Karpas-422 (cell line): Measurements from ENCODE around the gene GDNF. TPM values are rescaled to one million over a fixed set of nuclear protein-coding genes. Genes with fewer than 3 reads are reported as not detected.

Experiments used
- DNase-seq: peaks from one replicate; pipeline ENCODE4 v3.0.0-alpha.2; 2015
- H2AFZ ChIP-seq: fragments of 200-600 bp; sonication (generic); 2 replicates; pipeline ENCODE4 v1.6.1; 2014; ENCODE audit warnings: antibody characterized with exemption, low read length, mixed read lengths
- H3K27ac ChIP-seq: fragments of 200-600 bp; sonication (generic); 2 replicates; pipeline ENCODE4 v1.5.1; 2014; ENCODE audit warnings: mild to moderate bottlenecking, low read length, moderate library complexity
- H3K27me3 ChIP-seq: fragments of 200-600 bp; sonication (generic); 2 replicates; pipeline ENCODE4 v1.6.1; 2014; ENCODE audit warnings: low read length, mixed read lengths
- H3K36me3 ChIP-seq: fragments of 200-600 bp; sonication (generic); 2 replicates; pipeline ENCODE4 v1.6.1; 2014; ENCODE audit warnings: low read length, mixed read lengths; ENCODE audit not compliant: insufficient read depth
- H3K4me1 ChIP-seq: fragments of 200-600 bp; sonication (generic); 2 replicates; pipeline ENCODE4 v1.6.1; 2014; ENCODE audit warnings: mild to moderate bottlenecking, low read length, mixed read lengths
- H3K4me2 ChIP-seq: fragments of 200-600 bp; sonication (generic); 2 replicates; pipeline ENCODE4 v1.6.1; 2014; ENCODE audit warnings: low read length, low read depth, mild to moderate bottlenecking; ENCODE audit not compliant: poor library complexity, severe bottlenecking
- H3K4me3 ChIP-seq: fragments of 200-600 bp; sonication (generic); 2 replicates; pipeline ENCODE4 v1.5.1; 2014; ENCODE audit warnings: mild to moderate bottlenecking, antibody characterized with exemption, low read length, mixed read lengths
- H3K79me2 ChIP-seq: fragments of 200-600 bp; sonication (generic); 2 replicates; pipeline ENCODE4 v1.6.1; 2014; ENCODE audit warnings: mild to moderate bottlenecking, low read length, mixed read lengths
- H3K9ac ChIP-seq: fragments of 200-600 bp; sonication (generic); 2 replicates; pipeline ENCODE4 v1.6.0; 2014; ENCODE audit warnings: low read length
- H3K9me2 ChIP-seq: fragments of 200-600 bp; sonication (generic), shearing (Covaris generic); replicated peaks from 2 replicates; pipeline ENCODE4 v1.6.0; 2014; ENCODE audit warnings: mild to moderate bottlenecking, low read length, moderate library complexity; ENCODE audit not compliant: insufficient read depth
- H3K9me3 ChIP-seq: fragments of 300-700, 200-600 bp; sonication (generic); 2 replicates; pipeline ENCODE4 v1.6.1; 2014; ENCODE audit warnings: low read length, mixed read lengths
- H4K20me1 ChIP-seq: fragments of 200-600 bp; sonication (generic); 2 replicates; pipeline ENCODE4 v1.6.1; 2014; ENCODE audit warnings: mild to moderate bottlenecking, antibody characterized with exemption, low read length, low read depth; ENCODE audit not compliant: insufficient read depth
- total RNA-seq: library from RNA; depleted of rRNA; stranded (reverse); fragments of >200 nt; shearing (Covaris generic); gene quantifications from 2 replicates; pipeline ENCODE4 v1.2.3, GENCODE V29; 2014; ENCODE audit warnings: low replicate concordance

GDNF gene
- total RNA-seq, 1 experiment from 2014 or later, result not detected

DNA sequence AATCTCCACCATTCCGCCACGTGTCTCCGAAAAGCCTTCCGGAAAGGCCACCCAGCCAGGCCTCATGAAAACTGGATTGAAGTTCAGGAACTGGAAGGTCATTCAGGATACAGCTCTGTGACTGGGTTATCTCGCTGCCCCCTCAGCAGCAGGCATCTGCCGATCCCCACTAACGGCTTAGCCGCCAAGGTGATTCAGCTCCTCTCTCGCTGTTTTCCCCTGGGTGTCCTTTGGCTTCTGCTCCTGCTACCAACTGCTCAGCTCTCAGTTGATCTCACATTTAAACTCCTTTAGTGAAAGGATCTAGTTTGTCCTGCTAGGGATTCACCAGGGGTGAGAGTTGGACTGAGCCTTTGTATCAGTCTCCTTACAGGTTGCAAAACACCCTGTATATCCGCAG lies 2.2 kb upstream of the GDNF start:
- no peaks in the 10 kb centered on the region for H3K9me2 ChIP-seq
- H4K20me1 ChIP-seq, result no peaks in the 10 kb centered on the region
- H2AFZ ChIP-seq, result no peak overlapping the region
- H3K36me3 ChIP-seq, result no peaks in the 10 kb centered on the region
- no peak overlapping the region for H3K4me2 ChIP-seq
- no peak overlapping the region for H3K4me3 ChIP-seq
- peaks cover 4% of the 10 kb centered on the region; the same call in 1 of the 2 replicates for H3K4me1 ChIP-seq
- H3K27ac ChIP-seq, result no peak overlapping the region
- no peak overlapping the region for H3K9ac ChIP-seq
- no peaks in the 10 kb centered on the region for H3K79me2 ChIP-seq
- DNase-seq, result no peak
- no peaks in the 10 kb centered on the region for H3K9me3 ChIP-seq
- no peaks in the 10 kb centered on the region for H3K27me3 ChIP-seq

DNA sequence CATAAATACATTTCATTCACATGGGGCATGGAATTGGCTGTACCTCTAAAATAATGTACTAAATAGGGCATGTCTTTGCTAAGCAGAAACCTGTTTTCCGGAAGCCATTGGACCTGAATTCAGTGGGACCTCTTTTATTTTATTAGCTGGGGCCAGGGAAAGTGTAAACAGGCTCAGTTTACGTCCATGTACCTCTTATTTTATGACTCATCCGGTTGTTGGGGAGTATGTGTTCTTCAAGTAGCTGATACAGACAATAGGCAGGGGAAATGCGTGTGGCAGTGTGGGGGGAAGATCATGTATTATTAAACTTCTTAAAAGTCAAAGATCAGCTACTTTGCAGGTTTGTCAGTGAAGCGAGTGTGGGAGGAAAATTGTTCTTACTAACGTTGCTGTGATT lies 1.4 kb upstream of the GDNF start:
- Histone ChIP-seq H3K27me3 (no peaks in the 10 kb centered on the region), H3K27ac (no peak overlapping the region), H4K20me1 (no peaks in the 10 kb centered on the region), H3K36me3 (no peaks in the 10 kb centered on the region), H2AFZ (no peak overlapping the region), H3K9me2 (no peaks in the 10 kb centered on the region), H3K4me2 (no peak overlapping the region), H3K9ac (no peak overlapping the region), H3K79me2 (no peaks in the 10 kb centered on the region), H3K4me3 (no peak overlapping the region), H3K4me1 (peaks cover 4% of the 10 kb centered on the region; the same call in 1 of the 2 replicates), H3K9me3 (no peaks in the 10 kb centered on the region)
- no peak for DNase-seq

DNA sequence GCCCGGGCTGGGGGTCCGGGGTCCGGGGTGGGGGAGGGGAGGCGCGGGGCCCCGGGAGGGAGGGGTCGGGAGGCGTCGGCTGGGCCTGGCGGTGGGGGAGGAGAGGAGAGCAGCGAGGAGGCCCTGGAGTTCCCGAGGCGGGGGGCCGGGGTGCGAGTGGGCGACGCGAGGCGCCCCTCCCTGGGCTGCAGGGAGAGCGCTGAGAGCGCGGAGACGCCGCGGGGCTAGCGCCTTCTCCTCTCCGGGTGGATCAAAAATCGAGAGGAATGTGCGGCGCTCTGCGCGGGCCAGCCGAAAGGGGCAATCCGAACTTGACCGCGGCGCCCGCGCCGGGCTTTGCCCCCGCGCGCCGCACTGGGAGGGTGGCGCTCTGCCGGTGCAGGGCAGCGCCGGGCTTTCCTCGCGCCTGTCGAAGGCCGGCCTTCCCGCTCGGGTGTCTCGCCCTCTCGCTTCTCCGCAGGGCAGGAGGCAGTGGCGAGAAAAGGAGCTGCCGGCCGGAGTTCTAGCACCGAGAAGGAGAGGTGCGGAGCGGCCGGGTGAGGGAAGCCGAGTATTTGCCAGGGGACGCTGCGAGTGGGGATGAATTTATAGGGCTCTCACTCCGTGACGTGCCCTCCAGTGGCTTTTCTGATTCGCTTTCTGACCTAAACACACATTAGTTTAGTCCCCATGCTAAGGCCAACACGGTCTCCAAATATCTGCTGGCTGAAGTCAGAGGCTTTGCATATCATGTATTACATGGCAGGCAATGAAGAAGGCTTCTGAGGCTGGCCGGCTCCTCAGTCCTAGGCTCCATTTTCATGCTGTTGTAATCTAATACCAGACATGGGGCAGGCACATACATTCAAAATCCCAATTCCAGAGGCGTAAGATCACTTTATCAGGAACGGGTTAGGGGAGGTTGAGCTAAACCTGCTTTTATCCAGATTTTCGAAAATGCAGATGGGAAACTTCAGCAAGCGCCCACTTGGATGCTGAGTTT lies 503 bp upstream of the GDNF start:
- no peaks in the 10 kb centered on the region for H3K27me3 ChIP-seq
- no peak overlapping the region for H3K27ac ChIP-seq
- no peaks in the 10 kb centered on the region for H3K36me3 ChIP-seq
- H3K9me3 ChIP-seq, result no peaks in the 10 kb centered on the region
- no peaks in the 10 kb centered on the region for H3K79me2 ChIP-seq
- no peak overlapping the region for H3K4me2 ChIP-seq
- DNase-seq, result no peak
- H3K4me3 ChIP-seq, result no peak overlapping the region
- H2AFZ ChIP-seq, result no peak overlapping the region
- no peaks in the 10 kb centered on the region for H4K20me1 ChIP-seq
- no peaks in the 10 kb centered on the region for H3K9me2 ChIP-seq
- H3K4me1 ChIP-seq, result peaks cover 4% of the 10 kb centered on the region; the same call in 1 of the 2 replicates
- no peak overlapping the region for H3K9ac ChIP-seq

DNA sequence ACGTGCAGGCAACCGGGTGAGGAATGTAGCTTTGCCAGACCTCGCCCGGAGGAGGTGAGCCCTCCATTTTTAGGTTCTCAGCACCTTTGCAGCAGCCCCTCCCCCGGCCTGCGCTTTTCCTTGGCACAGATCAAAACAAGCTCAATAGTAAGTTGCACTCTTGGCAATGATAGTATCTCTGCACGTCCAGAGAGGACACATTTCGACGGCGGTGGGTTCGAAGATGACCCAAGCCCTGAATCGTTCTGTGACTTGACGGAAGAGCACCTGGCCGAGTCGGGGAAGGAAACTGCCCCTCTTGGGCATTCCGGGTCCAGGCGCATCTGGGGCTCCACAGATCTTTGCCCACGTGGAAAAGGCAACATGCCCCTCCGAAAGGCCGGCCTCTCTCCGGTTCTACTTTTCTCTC lies 904 bp downstream of the GDNF start:
- H3K4me2 ChIP-seq, result no peak overlapping the region
- H3K27me3 ChIP-seq, result no peaks in the 10 kb centered on the region
- no peaks in the 10 kb centered on the region for H4K20me1 ChIP-seq
- H3K9me2 ChIP-seq, result no peaks in the 10 kb centered on the region
- no peak overlapping the region for H2AFZ ChIP-seq
- no peak for DNase-seq
- no peak overlapping the region for H3K9ac ChIP-seq
- H3K27ac ChIP-seq, result no peak overlapping the region
- H3K79me2 ChIP-seq, result no peaks in the 10 kb centered on the region
- H3K4me3 ChIP-seq, result no peak overlapping the region
- H3K36me3 ChIP-seq, result no peaks in the 10 kb centered on the region
- peaks cover 4% of the 10 kb centered on the region; the same call in 1 of the 2 replicates for H3K4me1 ChIP-seq
- H3K9me3 ChIP-seq, result no peaks in the 10 kb centered on the region

DNA sequence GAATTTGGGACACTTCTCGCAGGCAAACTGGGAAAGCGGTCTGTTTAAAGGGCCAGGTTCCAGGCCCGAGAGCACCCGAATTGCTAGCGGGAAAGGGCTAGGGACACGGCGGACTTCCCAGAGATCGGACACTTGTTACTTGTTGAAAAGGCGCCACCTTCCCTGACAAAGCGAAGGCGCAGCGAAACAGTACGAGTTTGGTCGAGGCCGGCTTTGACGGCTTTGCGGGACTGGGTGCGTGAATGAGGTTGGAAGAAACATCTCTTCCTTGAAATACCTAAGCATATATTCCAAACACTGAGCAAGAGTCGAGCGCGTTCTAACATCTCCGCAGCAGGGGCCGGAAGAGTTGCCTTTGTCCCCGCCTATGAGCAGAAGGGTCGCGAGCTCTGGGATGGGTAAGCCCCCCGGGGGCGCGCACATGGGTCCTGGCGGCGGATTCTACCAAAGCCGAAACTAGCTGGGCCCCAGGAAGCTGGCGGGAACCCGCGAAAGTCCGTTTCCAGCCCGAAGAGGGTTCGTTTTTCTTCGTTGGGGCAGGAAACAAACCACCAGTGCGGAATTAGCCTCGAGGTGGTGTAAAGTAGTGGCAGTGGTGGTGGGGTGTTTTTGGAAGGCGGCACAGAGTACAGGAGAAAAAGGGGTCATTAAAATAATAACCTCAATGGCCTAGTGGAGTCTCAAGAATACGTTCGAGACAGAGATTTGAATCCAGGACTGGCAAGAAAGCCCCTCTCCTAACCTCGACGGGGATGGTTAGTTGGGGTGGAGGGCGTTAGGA lies 1.5 kb downstream of the GDNF start:
- no peak overlapping the region for H3K9ac ChIP-seq

DNA sequence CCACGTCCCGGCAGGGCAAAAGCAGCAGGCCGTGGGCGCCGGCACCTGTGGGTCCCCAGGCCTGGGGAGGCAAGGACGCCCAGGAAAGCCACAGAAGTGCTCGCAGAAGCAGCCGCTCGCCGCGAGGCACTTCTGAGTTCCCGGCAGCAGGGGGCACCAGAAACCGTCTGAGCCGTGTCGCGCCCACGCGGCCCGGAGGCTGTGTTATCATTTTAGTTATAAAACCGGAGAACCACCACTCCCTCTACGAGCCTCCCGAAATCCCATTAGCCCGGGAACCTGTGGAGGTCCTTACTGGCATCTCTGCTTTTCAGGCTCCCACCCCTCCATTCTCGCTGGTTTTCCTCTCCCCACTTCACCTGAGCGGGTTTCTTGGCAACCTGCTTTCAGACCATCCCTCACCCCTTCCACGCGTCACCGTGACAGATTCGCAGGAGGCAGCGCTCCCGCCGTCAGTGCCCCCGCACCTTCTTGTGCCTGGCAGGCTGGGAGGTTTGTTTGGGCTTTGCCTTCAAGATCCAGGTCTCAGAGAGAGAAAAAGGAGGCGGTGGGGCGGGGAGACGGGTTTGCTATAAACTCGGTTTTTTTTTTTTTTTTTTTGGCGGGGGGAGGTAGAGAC lies 2.3 kb downstream of the GDNF start:
- H2AFZ ChIP-seq, result no peak overlapping the region
- DNase-seq, result peak; percentile 85

More for the DNA sequence above, 1.5 kb downstream of the GDNF start:
- Histone ChIP-seq H3K4me2 (no peak overlapping the region), H3K27ac (no peak overlapping the region), H4K20me1 (no peaks in the 10 kb centered on the region), H3K9me2 (no peaks in the 10 kb centered on the region), H3K4me3 (no peak overlapping the region), H3K36me3 (no peaks in the 10 kb centered on the region), H3K79me2 (no peaks in the 10 kb centered on the region), H3K27me3 (no peaks in the 10 kb centered on the region), H3K9me3 (no peaks in the 10 kb centered on the region), H2AFZ (no peak overlapping the region), H3K4me1 (peaks cover 4% of the 10 kb centered on the region; the same call in 1 of the 2 replicates)
- no peak for DNase-seq

DNA sequence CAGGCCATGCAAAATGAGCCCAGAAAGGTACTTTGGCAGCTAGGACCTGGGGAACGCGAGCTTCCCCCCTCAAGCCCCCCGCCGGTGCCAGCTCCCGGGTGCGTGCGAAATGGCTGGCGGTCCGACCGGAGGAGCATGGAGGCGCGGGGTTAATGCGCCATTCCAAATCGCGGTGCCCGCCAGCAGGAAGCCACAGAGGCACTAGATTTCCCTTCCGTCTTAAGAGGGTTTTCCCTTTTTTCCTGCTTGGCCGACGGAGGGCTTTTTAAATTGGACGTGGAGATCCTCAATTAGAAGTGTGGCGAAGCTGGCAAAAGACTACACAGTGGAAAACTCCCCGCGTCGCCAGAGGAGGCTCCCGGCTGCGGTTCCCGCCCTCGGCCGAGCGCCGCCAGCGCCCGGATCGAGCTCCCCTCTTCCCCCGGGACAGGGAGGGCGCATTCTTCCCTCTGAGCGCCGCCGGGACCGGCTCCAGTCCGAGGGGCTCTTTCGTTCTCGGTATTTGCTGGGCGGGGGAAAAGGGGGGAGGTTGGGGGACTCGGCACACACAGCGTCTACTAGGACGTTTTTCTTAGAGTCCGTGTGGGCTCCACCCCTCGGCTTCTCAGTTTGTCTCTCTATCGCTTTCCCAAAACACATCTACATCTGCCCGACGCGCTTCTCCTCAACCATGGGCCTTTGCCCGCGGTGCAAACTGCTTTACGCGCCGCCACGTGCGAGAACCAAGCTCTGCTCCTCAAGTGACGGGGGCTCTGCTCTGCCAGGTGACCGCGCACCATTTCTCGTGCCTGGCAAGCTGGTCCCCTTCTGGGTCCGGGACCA lies 3.0 kb downstream of the GDNF start:
- Histone ChIP-seq H3K27ac (no peak overlapping the region), H3K9me2 (no peaks in the 10 kb centered on the region), H3K9ac (no peak overlapping the region), H2AFZ (no peak overlapping the region), H3K27me3 (no peaks in the 10 kb centered on the region), H3K36me3 (no peaks in the 10 kb centered on the region), H3K9me3 (no peaks in the 10 kb centered on the region), H3K4me1 (peaks cover 4% of the 10 kb centered on the region; the same call in 1 of the 2 replicates), H4K20me1 (no peaks in the 10 kb centered on the region), H3K4me2 (no peak overlapping the region), H3K4me3 (no peak overlapping the region), H3K79me2 (no peaks in the 10 kb centered on the region)
- no peak for DNase-seq

More for the DNA sequence above, 2.3 kb downstream of the GDNF start:
- H3K4me2 ChIP-seq, result peak overlapping the region; percentile 50
- no peak overlapping the region for H3K9ac ChIP-seq
- H4K20me1 ChIP-seq, result no peaks in the 10 kb centered on the region
- H3K79me2 ChIP-seq, result no peaks in the 10 kb centered on the region
- H3K36me3 ChIP-seq, result no peaks in the 10 kb centered on the region
- H3K4me3 ChIP-seq, result no peak overlapping the region; the same call in 1 of the 2 replicates
- H3K9me3 ChIP-seq, result no peaks in the 10 kb centered on the region
- peaks cover 4% of the 10 kb centered on the region; the same call in 1 of the 2 replicates for H3K4me1 ChIP-seq
- H3K27ac ChIP-seq, result no peak overlapping the region
- H3K9me2 ChIP-seq, result no peaks in the 10 kb centered on the region
- no peaks in the 10 kb centered on the region for H3K27me3 ChIP-seq
